Mucosa of gallbladder (tissue), 1 donor: ENCODE data around the gene OR6T1. TPM values are rescaled to one million over a fixed set of nuclear protein-coding genes. Genes with fewer than 3 reads are reported as not detected.

Experiments used
- DNase-seq: peaks from one replicate; pipeline ENCODE4 v3.0.0-alpha.2; 2020; ENCODE audit warnings: low spot score
- total RNA-seq: library from RNA; stranded (reverse); gene quantifications from one replicate; pipeline ENCODE4 v1.2.1, GENCODE V29; 2021
- donor health status: DM: no; HTN: no; CAD: no.

The OR6T1 gene, protein sequence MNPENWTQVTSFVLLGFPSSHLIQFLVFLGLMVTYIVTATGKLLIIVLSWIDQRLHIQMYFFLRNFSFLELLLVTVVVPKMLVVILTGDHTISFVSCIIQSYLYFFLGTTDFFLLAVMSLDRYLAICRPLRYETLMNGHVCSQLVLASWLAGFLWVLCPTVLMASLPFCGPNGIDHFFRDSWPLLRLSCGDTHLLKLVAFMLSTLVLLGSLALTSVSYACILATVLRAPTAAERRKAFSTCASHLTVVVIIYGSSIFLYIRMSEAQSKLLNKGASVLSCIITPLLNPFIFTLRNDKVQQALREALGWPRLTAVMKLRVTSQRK
- total RNA-seq = not detected

DNA sequence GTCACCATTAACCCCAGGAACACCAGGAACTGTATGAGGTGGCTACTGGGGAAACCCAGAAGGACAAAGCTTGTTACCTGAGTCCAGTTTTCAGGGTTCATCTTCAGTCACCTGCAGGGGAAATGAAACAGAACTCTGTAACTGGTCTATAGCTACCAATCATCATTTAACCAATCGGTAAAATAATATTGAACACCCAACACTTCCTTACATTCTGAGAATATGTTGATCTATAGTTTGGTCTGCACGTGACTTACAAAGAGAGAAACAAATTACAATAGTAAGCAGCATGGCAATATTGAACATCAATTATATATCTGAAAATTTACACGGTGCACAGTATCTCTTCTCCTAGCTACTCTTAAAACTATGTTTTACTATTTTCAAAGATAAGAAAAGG is at the start of gene OR6T1:
Gene OR6T1 (minus strand): TSS at position 101 of the 400 bp plus-strand sequence. CDS start 0 bp downstream, at position 101.
- no peak for DNase-seq

DNA sequence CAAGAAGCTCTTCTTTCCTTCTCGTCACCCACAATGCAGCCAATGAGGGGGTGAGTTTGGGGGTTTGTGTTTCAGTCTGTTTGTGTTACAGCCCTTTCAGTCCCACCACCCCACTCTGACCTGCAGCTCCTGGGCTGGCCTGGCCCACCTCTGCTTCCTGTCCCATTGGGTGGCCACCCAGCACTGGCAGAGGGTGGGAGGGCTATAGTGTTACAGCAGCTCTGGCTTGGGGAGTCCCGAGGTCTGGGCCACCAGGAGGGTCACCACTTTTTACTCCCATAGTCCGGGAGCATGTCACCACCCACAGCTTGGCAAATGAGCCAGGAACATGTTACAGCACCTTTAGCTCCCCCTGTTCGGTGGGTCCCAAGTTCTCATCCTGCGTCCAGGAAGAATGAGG is 35.7 kb upstream of the OR6T1 start:
- no peak for DNase-seq

DNA sequence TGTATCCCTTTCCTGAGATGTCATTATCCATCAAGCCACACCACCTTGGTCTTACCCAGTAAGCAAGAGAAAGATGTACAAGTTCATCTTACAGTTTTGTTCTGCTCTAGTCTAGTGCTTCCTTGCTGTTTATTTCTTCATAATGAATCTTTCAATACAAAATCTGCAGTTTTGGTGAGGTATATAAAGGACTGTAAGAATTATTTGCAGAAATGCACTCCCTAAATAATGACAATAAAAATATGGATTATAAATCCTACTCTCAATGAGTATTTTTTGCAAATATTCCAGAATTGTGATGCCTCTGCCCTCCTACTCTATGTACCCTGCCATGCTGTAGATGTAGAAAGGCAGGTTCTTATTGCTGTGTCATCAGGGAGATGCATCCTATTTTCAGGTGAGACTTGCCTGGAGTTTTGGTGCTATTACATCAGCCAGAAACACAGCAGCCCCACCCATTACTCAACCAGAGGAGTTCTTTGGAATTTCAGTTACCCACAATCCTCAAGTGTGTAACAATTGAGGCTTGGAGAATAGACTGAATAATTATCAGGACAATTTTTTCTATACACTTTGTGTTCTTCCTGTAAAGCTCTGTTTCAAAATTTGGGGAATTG is 34.2 kb upstream of the OR6T1 start, which contains the start of gene OR10S1:
Gene OR10S1 (minus strand): TSS at position 51 of the 617 bp plus-strand sequence. CDS start 117 bp downstream, outside the sequence.
- DNase-seq = no peak

DNA sequence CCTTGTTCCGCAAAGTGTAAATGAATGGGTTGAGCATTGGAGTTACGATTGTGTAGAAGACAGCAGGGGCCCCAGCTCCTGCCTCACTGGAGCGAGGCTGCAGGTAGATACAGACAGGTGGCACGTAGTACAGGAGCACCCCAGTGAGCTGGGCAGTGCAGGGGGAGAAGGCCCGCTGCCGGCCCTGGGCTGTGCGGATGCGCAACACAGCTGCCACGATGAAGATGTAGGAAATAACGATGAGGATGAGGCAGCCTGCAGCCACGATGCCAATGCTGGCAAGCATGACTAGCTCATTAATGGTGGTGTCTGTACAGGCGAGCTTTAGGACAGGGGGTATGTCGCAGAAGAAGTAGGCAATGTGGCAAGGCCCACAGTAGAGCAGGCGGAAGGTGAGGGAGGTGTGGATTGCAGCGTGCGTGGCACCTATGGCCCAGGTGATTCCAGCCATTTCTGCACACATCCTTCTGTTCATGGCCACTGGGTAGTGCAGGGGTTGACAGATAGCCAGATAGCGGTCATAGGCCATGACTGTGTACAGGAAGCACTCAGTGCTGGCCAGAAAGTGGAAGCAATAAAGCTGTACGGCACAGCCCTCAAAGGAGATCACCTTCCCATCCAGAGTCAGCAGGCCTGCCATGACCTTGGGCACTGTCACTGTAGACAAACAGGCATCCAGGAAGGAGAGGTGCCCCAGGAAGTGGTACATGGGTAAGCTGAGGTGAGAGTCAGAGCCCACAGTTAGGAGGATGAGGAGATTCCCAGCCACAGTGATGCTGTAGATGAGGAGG is 33.3 kb upstream of the OR6T1 start:
- DNase-seq = no peak

DNA sequence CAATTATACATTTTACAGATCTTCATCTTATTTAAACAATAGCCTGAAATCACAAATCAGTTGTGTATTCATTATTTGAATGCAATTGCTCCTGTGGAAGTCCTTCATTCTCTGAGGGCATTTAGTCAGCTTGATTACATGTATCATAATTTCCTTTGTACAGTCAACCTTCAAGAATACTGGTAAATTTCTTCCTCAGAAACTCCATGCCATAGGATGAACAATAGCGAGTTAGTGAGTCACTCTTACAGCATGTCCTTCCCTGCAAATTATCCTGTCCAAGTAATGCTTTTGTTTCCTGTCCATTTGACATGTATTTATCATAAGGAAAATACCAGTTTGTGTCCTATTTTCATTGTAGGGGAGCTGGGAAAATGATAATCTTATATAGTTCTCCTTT is 30.2 kb upstream of the OR6T1 start:
- no peak for DNase-seq

DNA sequence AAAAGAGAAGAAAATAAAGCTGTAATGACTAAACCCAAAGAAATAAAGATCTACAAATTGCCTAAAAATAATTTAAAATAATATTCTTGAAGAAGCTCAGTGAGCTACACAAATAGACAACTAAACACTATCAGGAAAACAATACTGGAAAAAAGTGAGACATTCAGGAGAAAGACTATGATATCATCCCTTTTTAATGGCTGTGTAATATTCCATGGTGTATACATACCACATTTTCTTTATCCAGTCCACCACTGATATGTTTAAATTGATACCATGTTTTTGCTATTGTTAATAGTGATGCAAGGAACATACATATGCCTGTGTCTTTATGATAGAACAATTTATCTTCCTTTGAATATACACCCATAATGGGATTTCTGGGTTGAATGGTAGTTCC is 13.1 kb upstream of the OR6T1 start:
- no peak for DNase-seq

DNA sequence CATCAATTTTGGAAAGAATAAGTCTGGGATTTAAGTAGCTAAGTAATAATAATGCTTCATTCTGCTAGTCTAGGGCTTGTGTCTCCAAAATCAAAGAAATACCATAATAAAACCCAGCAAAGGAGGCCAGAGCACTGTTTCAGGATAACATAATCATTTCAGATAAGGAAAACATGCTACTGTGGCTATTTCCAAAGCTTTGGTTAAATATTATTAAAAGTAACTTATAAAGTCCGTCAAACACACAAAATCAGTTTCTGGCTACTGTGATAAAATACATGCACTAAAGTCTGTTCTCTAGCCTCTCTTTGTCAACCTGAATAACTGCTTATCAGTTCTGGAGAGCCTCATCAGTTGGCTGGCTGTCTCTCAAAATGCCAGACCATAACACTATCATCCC is 1.5 kb upstream of the OR6T1 start:
- no peak for DNase-seq

DNA sequence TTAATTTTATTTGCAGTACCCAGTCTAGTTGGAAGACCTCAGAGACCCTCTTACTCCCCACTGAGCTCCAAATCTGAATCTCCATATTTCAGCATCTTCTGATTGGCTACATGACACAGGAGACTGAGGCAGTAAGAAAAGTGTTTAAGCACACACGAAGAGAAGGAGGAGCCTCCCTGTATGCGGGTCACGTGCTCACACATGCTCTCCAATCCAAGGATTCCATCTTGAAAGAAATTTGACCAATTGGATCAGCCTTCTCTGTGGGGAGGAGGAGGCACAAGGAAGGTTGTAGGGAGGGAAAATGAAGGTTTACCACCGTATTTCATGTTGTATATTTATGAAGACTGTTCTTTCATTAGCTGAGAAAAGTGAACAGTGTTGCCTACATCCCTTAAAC is 1.2 kb downstream of the OR6T1 start:
- no peak for DNase-seq

DNA sequence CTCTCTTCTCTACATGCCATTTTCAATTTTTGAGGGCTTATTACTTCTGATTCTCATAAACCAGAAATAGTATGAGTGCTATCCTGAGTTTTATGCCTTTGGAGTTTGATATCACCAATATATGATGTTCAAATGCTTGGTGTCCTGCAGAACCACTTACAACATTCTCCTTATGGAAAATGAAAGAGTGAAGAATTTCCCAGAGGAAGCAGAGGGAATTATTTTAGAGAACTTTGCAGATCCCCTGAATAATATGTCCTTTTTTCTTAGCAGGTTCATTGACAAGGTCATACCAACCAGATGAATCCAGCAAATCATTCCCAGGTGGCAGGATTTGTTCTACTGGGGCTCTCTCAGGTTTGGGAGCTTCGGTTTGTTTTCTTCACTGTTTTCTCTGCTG is 4.3 kb downstream of the OR6T1 start, which contains the start of gene OR4D5:
Gene OR4D5 (plus strand): TSS at position 301 of the 400 bp plus-strand sequence. CDS start 0 bp downstream, at position 301.
- no peak for DNase-seq

DNA sequence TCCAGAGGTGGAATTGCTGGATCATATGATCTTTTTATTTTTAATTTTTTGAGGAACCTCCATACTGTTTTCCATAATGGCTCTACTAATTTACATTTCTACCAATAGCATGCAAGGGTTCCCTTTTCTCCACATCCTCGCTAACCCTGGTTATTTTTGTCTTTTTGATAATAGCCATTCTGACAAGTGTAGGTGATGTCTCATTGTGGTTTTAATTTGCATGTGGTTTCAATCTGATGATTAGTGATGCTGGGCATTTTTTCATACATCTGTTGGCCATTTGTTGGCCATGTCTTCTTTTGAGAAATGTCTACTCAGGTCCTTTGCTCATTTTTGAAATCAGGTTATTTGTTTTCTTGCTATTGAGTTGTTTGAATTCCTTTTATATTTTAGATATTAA is 19.6 kb downstream of the OR6T1 start:
- DNase-seq = no peak

DNA sequence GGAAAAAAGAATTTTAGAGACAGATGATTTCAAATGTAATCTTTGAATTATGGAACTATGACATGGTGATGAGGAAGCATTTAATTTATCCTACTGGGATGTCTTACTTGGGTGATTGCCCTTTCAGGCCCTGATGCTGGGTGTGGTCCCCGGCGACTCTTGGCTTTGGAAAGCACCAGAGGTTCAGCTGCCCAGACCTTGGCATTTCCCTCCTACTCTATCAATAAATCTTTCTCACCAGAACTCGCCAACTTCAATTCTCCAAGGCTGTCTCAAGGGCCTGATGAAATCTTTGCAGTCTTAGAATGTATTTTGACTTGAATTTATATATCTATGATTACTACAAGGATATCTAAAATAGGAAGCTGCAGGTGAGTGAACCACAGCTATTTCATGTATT is 22.7 kb downstream of the OR6T1 start:
- DNase-seq = no peak

DNA sequence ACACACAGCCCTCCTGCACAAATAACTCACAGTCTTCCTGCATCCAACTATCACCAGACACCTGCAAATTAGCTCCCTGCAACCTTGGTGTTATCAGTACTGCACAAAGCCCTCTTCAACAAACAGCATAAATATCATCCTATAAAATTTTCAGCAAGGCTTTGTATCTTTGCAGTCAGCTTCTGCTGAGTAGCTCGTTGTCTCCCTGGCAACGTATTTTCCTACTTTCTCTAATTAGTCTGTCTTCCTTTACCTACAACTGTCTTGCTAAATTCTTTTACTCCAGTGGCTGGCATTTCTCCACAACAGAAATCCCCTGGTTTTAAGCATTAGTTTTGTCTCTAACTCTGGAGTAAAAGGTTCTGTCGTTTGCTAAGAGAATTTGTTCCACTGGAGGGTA is 37.8 kb downstream of the OR6T1 start:
- DNase-seq = no peak

DNA sequence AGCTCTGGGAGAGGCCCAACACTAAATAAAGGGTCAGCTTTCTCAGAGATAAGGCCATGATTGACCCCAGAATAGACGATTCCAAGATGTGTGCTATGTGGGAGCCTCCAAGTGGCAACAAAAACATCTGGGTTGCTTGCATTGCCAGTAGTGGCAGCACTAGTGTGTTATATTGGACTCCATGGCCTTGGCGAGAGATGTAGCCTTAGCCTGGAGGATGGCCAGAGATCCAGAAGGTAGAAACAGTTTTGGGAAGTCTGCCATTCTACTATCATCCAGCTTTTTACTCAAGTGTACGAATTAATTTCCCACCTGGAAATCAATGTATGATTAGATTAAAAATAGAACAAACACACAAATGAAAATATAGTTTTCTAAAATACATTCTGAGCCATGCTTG is 38.7 kb downstream of the OR6T1 start:
- DNase-seq = no peak

DNA sequence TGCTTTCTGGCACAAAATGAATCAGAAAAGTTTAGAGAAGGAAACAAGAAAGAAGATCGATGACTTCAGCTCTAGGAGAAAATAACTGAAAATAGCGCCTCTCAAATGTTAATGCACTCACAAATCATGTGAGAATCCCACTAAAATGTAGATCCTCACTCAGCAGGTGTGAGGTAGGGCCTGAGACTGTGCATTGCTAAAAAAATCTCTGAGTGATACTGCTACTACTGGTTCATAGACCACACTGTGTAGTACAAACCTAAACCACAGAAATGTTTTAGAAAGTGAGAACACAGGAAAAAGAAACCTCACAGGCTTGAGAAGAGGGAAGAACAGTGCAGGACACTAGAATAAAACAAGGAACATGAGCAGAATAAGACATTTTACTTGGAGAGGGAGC is 39.7 kb downstream of the OR6T1 start:
- no peak for DNase-seq

DNA sequence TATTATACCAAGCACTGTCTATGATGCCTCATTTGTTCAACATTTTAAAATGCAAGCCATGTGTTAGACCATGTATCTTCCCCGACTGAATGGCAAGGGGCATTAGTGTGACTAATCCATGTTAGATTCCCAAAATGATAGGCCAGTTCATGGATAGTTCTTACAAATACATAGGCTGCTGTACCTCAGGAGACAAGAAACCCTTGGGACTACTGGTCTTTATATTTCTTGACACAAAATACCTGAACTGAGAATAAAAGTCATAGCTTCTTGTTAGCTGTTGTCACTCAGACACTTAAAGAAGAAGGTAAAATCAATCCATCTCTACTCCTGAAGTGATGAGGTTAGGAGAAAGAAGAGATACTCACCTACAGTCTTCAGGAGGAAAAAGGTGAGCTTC is 41.8 kb downstream of the OR6T1 start, which contains the start of gene OR8D4:
Gene OR8D4 (plus strand): TSS at position 301 of the 400 bp plus-strand sequence. CDS start 4,265 bp downstream, outside the sequence.
- no peak for DNase-seq

DNA sequence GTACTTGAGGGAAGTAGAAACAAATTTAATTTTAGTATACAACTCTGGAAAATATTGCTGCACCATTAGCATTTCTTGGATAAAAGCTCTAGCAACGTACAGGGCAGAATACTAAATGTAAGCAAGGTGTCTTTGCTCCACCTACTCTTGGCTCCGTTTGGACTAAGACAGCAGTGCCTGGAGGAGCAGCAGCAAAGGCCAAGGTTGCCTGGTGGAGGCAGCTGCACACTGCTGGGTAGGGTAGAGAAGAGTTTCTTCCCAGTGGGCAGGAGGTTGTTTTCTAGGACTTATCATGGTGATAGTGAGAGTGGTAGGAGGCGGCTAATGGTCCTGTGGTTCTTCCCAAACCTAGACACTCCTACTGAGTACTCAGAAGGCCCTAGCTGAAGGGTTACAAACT is 43.8 kb downstream of the OR6T1 start:
- DNase-seq = no peak

Other genes with a start within 250 kb of the OR6T1 start
- gene ZNF202, start 202.2 kb downstream of the OR6T1 start, total RNA-seq = 8.6 TPM
- gene OR6X1, start 189.3 kb downstream of the OR6T1 start, total RNA-seq = not detected
- gene OR6M1, start 137.5 kb downstream of the OR6T1 start, total RNA-seq = not detected
- not detected for gene TMEM225, start 58.2 kb downstream of the OR6T1 start, total RNA-seq
- not detected for gene OR8D4, start 41.7 kb downstream of the OR6T1 start, total RNA-seq
- not detected for gene OR4D5, start 4.2 kb downstream of the OR6T1 start, total RNA-seq
- gene OR10S1, start 33.9 kb upstream of the OR6T1 start, total RNA-seq = not detected
- not detected for gene OR10G6, start 51.3 kb upstream of the OR6T1 start, total RNA-seq
- gene OR10G4, start 69.2 kb upstream of the OR6T1 start, total RNA-seq = not detected
- not detected for gene OR10G9, start 79.2 kb upstream of the OR6T1 start, total RNA-seq
- gene OR10G8, start 83.0 kb upstream of the OR6T1 start, total RNA-seq = not detected
- gene OR10G7, start 97.5 kb upstream of the OR6T1 start, total RNA-seq = not detected
- gene VWA5A, start 171.6 kb upstream of the OR6T1 start, total RNA-seq = 60.2 TPM
- not detected for gene OR10D3, start 239.5 kb upstream of the OR6T1 start, total RNA-seq